Measurements from ENCODE around the gene FXR2.

- TF ChIP-seq, protein P1, sequence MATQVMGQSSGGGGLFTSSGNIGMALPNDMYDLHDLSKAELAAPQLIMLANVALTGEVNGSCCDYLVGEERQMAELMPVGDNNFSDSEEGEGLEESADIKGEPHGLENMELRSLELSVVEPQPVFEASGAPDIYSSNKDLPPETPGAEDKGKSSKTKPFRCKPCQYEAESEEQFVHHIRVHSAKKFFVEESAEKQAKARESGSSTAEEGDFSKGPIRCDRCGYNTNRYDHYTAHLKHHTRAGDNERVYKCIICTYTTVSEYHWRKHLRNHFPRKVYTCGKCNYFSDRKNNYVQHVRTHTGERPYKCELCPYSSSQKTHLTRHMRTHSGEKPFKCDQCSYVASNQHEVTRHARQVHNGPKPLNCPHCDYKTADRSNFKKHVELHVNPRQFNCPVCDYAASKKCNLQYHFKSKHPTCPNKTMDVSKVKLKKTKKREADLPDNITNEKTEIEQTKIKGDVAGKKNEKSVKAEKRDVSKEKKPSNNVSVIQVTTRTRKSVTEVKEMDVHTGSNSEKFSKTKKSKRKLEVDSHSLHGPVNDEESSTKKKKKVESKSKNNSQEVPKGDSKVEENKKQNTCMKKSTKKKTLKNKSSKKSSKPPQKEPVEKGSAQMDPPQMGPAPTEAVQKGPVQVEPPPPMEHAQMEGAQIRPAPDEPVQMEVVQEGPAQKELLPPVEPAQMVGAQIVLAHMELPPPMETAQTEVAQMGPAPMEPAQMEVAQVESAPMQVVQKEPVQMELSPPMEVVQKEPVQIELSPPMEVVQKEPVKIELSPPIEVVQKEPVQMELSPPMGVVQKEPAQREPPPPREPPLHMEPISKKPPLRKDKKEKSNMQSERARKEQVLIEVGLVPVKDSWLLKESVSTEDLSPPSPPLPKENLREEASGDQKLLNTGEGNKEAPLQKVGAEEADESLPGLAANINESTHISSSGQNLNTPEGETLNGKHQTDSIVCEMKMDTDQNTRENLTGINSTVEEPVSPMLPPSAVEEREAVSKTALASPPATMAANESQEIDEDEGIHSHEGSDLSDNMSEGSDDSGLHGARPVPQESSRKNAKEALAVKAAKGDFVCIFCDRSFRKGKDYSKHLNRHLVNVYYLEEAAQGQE (IDR thresholded peaks at IDR 0.05; ENCODE audit: unreplicated experiment) = no peak
- TF ChIP-seq, protein P2, sequence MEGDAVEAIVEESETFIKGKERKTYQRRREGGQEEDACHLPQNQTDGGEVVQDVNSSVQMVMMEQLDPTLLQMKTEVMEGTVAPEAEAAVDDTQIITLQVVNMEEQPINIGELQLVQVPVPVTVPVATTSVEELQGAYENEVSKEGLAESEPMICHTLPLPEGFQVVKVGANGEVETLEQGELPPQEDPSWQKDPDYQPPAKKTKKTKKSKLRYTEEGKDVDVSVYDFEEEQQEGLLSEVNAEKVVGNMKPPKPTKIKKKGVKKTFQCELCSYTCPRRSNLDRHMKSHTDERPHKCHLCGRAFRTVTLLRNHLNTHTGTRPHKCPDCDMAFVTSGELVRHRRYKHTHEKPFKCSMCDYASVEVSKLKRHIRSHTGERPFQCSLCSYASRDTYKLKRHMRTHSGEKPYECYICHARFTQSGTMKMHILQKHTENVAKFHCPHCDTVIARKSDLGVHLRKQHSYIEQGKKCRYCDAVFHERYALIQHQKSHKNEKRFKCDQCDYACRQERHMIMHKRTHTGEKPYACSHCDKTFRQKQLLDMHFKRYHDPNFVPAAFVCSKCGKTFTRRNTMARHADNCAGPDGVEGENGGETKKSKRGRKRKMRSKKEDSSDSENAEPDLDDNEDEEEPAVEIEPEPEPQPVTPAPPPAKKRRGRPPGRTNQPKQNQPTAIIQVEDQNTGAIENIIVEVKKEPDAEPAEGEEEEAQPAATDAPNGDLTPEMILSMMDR (conservative IDR thresholded peaks at IDR 0.05; ENCODE audit: low read depth in 2 of 2) = no peak
- TF ChIP-seq POLR2AphosphoS5 (IDR thresholded peaks at IDR 0.05; ENCODE audit: low read depth) (no peak), EZH2 (IDR thresholded peaks at IDR 0.05; ENCODE audit: low read depth, unreplicated experiment) (no peak), CREB1 (CRISPR knock-in tag; IDR thresholded peaks at IDR 0.05; ENCODE audit: low read depth) (no peak), JUNB (IDR thresholded peaks at IDR 0.05; ENCODE audit: unreplicated experiment) (no peak), ZNF114 (CRISPR knock-in tag; IDR thresholded peaks at IDR 0.05) (no peak), EZH2phosphoT487 (IDR thresholded peaks at IDR 0.05; ENCODE audit: unreplicated experiment) (no peak), STAT1 (IDR thresholded peaks at IDR 0.05; ENCODE audit: unreplicated experiment) (no peak), NANOG (IDR thresholded peaks at IDR 0.05; ENCODE audit: borderline replicate concordance) (no peak), ZNF331 (CRISPR knock-in tag; IDR thresholded peaks at IDR 0.05; ENCODE audit: low read depth) (no peak), ZNF462 (CRISPR knock-in tag; IDR thresholded peaks at IDR 0.05) (no peak)
- TF ChIP-seq, protein P3, sequence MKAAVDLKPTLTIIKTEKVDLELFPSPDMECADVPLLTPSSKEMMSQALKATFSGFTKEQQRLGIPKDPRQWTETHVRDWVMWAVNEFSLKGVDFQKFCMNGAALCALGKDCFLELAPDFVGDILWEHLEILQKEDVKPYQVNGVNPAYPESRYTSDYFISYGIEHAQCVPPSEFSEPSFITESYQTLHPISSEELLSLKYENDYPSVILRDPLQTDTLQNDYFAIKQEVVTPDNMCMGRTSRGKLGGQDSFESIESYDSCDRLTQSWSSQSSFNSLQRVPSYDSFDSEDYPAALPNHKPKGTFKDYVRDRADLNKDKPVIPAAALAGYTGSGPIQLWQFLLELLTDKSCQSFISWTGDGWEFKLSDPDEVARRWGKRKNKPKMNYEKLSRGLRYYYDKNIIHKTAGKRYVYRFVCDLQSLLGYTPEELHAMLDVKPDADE (IDR thresholded peaks at IDR 0.05) = no peak
Observed at GRCh38 chr17:7655541-7655840, 40.8 kb upstream of the FXR2 start.
